ENCODE measurements around the gene FCHSD2.

DNA sequence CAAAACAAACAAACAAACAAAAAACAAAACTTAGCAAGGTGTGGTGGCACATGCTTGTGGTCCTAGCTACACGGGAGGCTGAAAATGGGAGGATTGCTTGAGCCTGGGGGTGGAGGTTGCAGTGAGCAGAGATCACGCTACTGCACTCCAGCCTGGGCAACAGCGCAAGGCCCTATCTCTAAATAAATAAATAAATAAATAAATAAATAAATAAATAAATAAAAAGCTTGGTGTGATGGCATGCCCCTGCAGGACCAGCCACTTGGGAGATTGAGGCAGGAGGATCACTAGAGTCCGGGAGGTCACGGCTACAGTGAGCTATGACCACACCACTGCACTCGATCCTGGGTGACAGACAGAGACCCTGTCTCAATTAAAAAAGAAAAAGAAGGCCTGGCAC is 339.3 kb downstream of the FCHSD2 start:
- TF ChIP-seq EP300 (IDR thresholded peaks at IDR 0.05) (no peak), CTCF (IDR thresholded peaks at IDR 0.05) (no peak), POLR2AphosphoS5 (IDR thresholded peaks at IDR 0.05) (no peak), POLR2A (IDR thresholded peaks at IDR 0.05) (no peak)

Measured in gastroesophageal sphincter (tissue), 3 donors.